Astrocyte (in vitro differentiated cells and primary cell): ENCODE measurements around the gene KPNA1. TPM values are rescaled to one million over a fixed set of nuclear protein-coding genes. Genes with fewer than 3 reads are reported as not detected.

Experiments
- DNase-seq: peaks from one replicate; pipeline ENCODE4 v3.0.0-alpha.2; 2010; ENCODE audit warnings: low read depth
- FAIRE-seq: peaks from 2 replicates; lab custom pipeline; 2011; peaks lifted over from hg19 to GRCh38; lab: Jason Lieb, UNC
- H2AFZ ChIP-seq: 2 replicates; pipeline ENCODE4 v1.6.0; 2012; ENCODE audit warnings: low read depth, low read length, inconsistent platforms
- H3K27ac ChIP-seq: 2 replicates; pipeline ENCODE4 v1.5.1; 2011; ENCODE audit warnings: low read depth, low read length, inconsistent platforms
- H3K27me3 ChIP-seq: 2 replicates; pipeline ENCODE4 v1.6.0; 2011; ENCODE audit warnings: low read length, inconsistent platforms; ENCODE audit not compliant: insufficient read depth
- H3K36me3 ChIP-seq: 2 replicates; pipeline ENCODE4 v1.5.1; 2011; ENCODE audit warnings: low read length, inconsistent platforms; ENCODE audit not compliant: insufficient read depth
- H3K4me1 ChIP-seq: 2 replicates; pipeline ENCODE4 v1.5.1; 2011; ENCODE audit warnings: low read length, inconsistent platforms; ENCODE audit not compliant: insufficient read depth
- H3K4me2 ChIP-seq: 2 replicates; pipeline ENCODE4 v1.6.0; 2012; ENCODE audit warnings: low read length, inconsistent platforms
- H3K4me3 ChIP-seq: 2 replicates; pipeline ENCODE4 v1.5.1; 2011; ENCODE audit warnings: low read depth, mild to moderate bottlenecking, low read length, inconsistent platforms; ENCODE audit not compliant: insufficient read depth
- H3K79me2 ChIP-seq: 2 replicates; pipeline ENCODE4 v1.6.0; 2012; ENCODE audit warnings: mild to moderate bottlenecking, low read length, inconsistent platforms; ENCODE audit not compliant: insufficient read depth
- H3K9ac ChIP-seq: 2 replicates; pipeline ENCODE4 v1.6.0; 2012; ENCODE audit warnings: mild to moderate bottlenecking, low read length, inconsistent platforms
- H3K9me3 ChIP-seq: 2 replicates; pipeline ENCODE4 v1.5.1; 2012; ENCODE audit warnings: low read depth, mild to moderate bottlenecking, low read length, inconsistent platforms; ENCODE audit not compliant: insufficient read depth
- H4K20me1 ChIP-seq: 2 replicates; pipeline ENCODE4 v1.6.0; 2012; ENCODE audit warnings: low read length, inconsistent platforms; ENCODE audit not compliant: insufficient read depth
- H3K27ac Mint-ChIP-seq: one replicate; pipeline ENCODE4 v1.8.0; 2021; ENCODE audit warnings: mild to moderate bottlenecking, mixed read lengths; ENCODE audit not compliant: unreplicated experiment
- H3K27me3 Mint-ChIP-seq: one replicate; pipeline ENCODE4 v1.8.0; 2021; ENCODE audit warnings: low read depth, mixed read lengths; ENCODE audit not compliant: unreplicated experiment
- H3K36me3 Mint-ChIP-seq: one replicate; pipeline ENCODE4 v1.8.0; 2021; ENCODE audit warnings: low read depth, mixed read lengths; ENCODE audit not compliant: unreplicated experiment
- H3K4me1 Mint-ChIP-seq: one replicate; pipeline ENCODE4 v1.8.0; 2021; ENCODE audit warnings: low read depth, mixed read lengths; ENCODE audit not compliant: unreplicated experiment
- H3K4me3 Mint-ChIP-seq: one replicate; pipeline ENCODE4 v1.8.0; 2021; ENCODE audit warnings: mild to moderate bottlenecking, moderate library complexity, mixed read lengths; ENCODE audit not compliant: unreplicated experiment
- H3K9me3 Mint-ChIP-seq: one replicate; pipeline ENCODE4 v1.8.0; 2021; ENCODE audit warnings: mild to moderate bottlenecking, mixed read lengths; ENCODE audit not compliant: unreplicated experiment
- CTCF ChIP-seq: IDR thresholded peaks from 2 replicates; pipeline ENCODE4 v1.5.1; 2011; ENCODE audit warnings: low read depth, mild to moderate bottlenecking, inconsistent platforms, low read length, moderate library complexity; ENCODE audit not compliant: insufficient read depth
- EZH2 ChIP-seq: IDR thresholded peaks from 2 replicates; pipeline ENCODE4 v1.6.1; 2012; ENCODE audit warnings: mild to moderate bottlenecking, low read length, inconsistent platforms; ENCODE audit not compliant: insufficient read depth
- total RNA-seq: library from RNA; stranded (reverse); gene quantifications from 2 replicates; pipeline ENCODE4 v1.2.1, GENCODE V29; 2021

KPNA1 gene
- total RNA-seq, 1 donor from 2014 or later: 165 TPM

- Mint-ChIP-seq H3K9me3 (no peaks in the 10 kb centered on the region), H3K4me3 (no peak overlapping the region), H3K27me3 (no peaks in the 10 kb centered on the region), H3K36me3 (no peaks in the 10 kb centered on the region), H3K27ac (no peak overlapping the region), H3K4me1 (peaks cover 21% of the 10 kb centered on the region)
- Histone ChIP-seq H3K4me1 (peaks cover 4% of the 10 kb centered on the region), H3K27me3 (no peaks in the 10 kb centered on the region), H3K4me3 (no peak overlapping the region), H3K4me2 (no peak overlapping the region), H4K20me1 (no peaks in the 10 kb centered on the region), H3K9me3 (no peaks in the 10 kb centered on the region), H3K9ac (no peak overlapping the region), H3K36me3 (no peaks in the 10 kb centered on the region), H3K79me2 (no peaks in the 10 kb centered on the region), H2AFZ (no peak overlapping the region), H3K27ac (no peak overlapping the region)
- TF ChIP-seq EZH2 (no peak), CTCF (no peak)
- FAIRE-seq (no peak), DNase-seq (no peak)
Observed at GRCh38 chr3:122389197-122389596, 125.5 kb downstream of the KPNA1 start.

GRCh38 chr3:122387709-122388108, 127.0 kb downstream of the KPNA1 start:
- H3K27ac ChIP-seq: no peak overlapping the region
- Mint-ChIP-seq H3K4me3 (no peak overlapping the region), H3K27me3 (no peaks in the 10 kb centered on the region), H3K4me1 (peaks cover 9% of the 10 kb centered on the region), H3K9me3 (no peaks in the 10 kb centered on the region), H3K36me3 (no peaks in the 10 kb centered on the region), H3K27ac (no peak overlapping the region)
- no peaks in the 10 kb centered on the region for H3K36me3 ChIP-seq
- H3K9me3 ChIP-seq: no peaks in the 10 kb centered on the region
- H4K20me1 ChIP-seq: no peaks in the 10 kb centered on the region
- FAIRE-seq (no peak), DNase-seq (no peak)
- H3K27me3 ChIP-seq: no peaks in the 10 kb centered on the region
- no peak overlapping the region for H2AFZ ChIP-seq
- H3K9ac ChIP-seq: no peak overlapping the region
- TF ChIP-seq EZH2: no peak
- no peak for TF ChIP-seq CTCF
- peaks cover 7% of the 10 kb centered on the region for H3K79me2 ChIP-seq
- peaks cover 4% of the 10 kb centered on the region for H3K4me1 ChIP-seq
- H3K4me3 ChIP-seq: no peak overlapping the region
- H3K4me2 ChIP-seq: no peak overlapping the region

- Mint-ChIP-seq H3K4me1 (peaks cover 7% of the 10 kb centered on the region), H3K27ac (peak within 1 kb of the TSS; percentile 95), H3K36me3 (no peaks in the 10 kb centered on the region), H3K4me3 (peak within 1 kb of the TSS; percentile 97), H3K9me3 (no peaks in the 10 kb centered on the region), H3K27me3 (no peaks in the 10 kb centered on the region)
- no peaks in the 10 kb centered on the region for H3K27me3 ChIP-seq
- H3K4me3 ChIP-seq: peak within 1 kb of the TSS; percentile 90
- H3K36me3 ChIP-seq: no peaks in the 10 kb centered on the region
- TF ChIP-seq CTCF (no peak), EZH2 (no peak)
- peak within 1 kb of the TSS; percentile 93 for H2AFZ ChIP-seq
- FAIRE-seq (no peak), DNase-seq (peak; percentile 68)
- H3K9me3 ChIP-seq: no peaks in the 10 kb centered on the region
- H3K4me1 ChIP-seq: peaks cover 4% of the 10 kb centered on the region
- H3K9ac ChIP-seq: peak within 1 kb of the TSS; percentile 89
- H3K27ac ChIP-seq: peak within 1 kb of the TSS; percentile 70
- H3K4me2 ChIP-seq: peak within 1 kb of the TSS; percentile 93
- no peaks in the 10 kb centered on the region for H4K20me1 ChIP-seq
- peaks cover 37% of the 10 kb centered on the region for H3K79me2 ChIP-seq
Observed at GRCh38 chr3:122383771-122384697, 130.7 kb downstream of the KPNA1 start, which contains the start of gene FAM162A. Gene FAM162A (plus strand): TSS chr3:122384182. CDS start chr3:122384266, 84 bp downstream.
